ENCODE measurements around the gene PPP1CA.
"Not testable (repeated sequence)": the region's sequence is repeated elsewhere in the genome, so short reads cannot be mapped to it uniquely, and the experiment has no call there.

PPP1CA gene

DNA sequence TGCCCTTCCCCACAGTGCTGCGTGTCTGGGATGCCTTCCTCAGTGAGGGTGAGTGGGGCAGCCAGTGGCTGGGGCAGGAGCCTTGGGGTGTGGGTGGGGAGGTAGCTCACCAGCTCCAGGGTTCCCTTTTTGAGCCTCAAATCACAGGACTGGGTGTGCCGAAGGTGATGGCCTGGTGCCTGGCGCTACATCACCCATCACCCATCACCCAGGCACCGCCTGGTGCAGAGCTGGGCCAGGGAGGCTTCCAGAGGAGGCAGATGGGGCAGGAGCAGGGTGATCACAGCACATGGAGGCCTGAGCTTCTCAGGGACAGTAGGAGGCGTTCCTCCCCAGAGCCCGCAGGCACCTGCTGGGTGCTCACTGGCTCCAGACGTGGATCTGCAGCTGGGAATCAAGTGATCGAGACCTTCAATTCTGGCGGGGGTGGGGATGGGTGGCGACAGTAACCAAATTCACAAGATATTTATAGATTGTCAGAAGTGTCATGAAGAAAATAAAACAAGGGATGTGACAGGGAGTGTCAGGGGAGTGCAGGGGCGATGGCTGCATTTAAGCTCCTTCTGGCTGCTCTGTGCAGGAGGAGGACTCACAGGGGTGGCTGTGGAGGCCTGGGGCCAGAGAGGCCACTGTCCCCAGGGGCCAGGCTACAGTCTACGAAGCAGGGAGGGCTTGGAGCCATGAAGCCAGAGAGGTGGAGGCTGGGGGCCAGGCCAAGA, 5.5 kb upstream of the PPP1CA start:
- H3K27ac Mint-ChIP-seq: peak overlapping the region; percentile 93
- no peaks in the 10 kb centered on the region for H3K27me3 Mint-ChIP-seq
- H3K36me3 Mint-ChIP-seq: peaks cover 28 to 41% of the 10 kb centered on the region in 2 donors
- no peaks in the 10 kb centered on the region for H3K9me3 Mint-ChIP-seq
- H3K4me3 Mint-ChIP-seq: peak overlapping the region; percentile 8 to 70
- no peak for DNase-seq
- H3K4me1 Mint-ChIP-seq: peaks cover 72 to 92% of the 10 kb centered on the region in 2 donors
- no peak for ATAC-seq (replicated peaks)

DNA sequence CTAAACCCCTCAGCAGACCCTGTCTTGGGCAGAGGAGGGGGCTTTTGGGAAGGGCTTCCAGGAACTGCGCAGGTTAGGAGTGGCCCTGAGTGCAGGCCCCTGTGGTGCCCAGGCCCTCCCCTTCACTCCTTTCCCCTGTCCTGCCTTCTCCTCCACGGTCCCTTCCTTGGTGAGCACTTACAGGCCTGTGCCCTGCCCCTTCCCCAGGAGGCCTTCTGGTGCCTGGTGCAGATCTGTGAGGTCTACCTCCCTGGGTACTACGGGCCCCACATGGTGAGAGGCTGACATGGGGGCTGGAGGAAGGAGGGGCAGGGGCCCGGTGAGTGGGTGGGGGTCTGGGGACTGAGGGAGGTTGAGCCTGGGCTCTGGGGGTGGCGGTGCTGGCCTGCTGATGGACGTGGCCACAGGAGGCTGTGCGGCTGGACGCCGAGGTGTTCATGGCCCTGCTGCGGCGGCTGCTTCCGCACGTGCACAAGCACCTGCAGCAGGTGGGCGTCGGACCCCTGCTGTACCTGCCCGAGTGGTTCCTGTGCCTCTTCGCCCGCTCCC, 4.8 kb upstream of the PPP1CA start:
- Mint-ChIP-seq H3K36me3 (peaks cover 28 to 41% of the 10 kb centered on the region in 2 donors), H3K27ac (peak overlapping the region; percentile 86)
- no peak for ATAC-seq (replicated peaks)

DNA sequence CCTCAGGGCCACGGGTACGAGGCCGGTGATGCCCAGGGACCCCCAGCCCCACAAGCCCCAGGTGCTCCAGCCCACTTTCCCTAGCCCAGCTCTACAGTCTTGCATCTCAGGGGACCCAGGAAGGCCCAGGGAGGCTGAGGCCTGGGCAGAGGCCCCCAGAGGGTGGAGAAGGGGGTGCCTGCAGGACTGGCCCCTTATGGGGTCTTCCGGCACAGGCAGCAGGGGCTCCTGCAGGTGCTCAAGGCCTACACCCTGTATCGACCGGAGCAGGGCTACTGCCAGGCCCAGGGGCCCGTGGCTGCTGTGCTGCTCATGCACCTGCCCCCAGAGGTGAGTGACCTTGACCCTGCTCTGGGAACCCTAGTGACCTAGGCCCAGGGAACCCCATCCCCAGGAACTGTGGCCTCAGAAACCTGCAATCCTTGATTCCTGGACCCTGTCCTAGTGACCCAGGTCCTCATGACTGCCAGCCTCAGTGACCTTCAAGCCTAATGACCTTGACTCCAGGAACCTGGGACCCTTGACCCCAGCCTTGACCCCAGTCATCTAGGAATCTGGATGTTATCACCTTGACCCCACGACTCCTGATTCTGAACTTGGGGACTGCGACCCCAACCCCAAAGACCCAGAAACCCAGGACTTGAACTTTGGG, 4.2 kb upstream of the PPP1CA start:
- peak overlapping the region in 1 of 2 donors; percentile 98 for H3K4me3 Mint-ChIP-seq
- ATAC-seq (replicated peaks) (no peak), DNase-seq (no peak)
- no peaks in the 10 kb centered on the region for H3K9me3 Mint-ChIP-seq
- peaks cover 58 to 81% of the 10 kb centered on the region in 2 donors for H3K4me1 Mint-ChIP-seq
- H3K36me3 Mint-ChIP-seq: peaks cover 28 to 42% of the 10 kb centered on the region in 2 donors
- no peaks in the 10 kb centered on the region for H3K27me3 Mint-ChIP-seq
- H3K27ac Mint-ChIP-seq: peak overlapping the region; percentile 92

More for the DNA sequence above, 4.8 kb upstream of the PPP1CA start:
- DNase-seq: no peak
- H3K4me3 Mint-ChIP-seq: peak overlapping the region; percentile 46 to 70
- H3K4me1 Mint-ChIP-seq: peaks cover 65 to 85% of the 10 kb centered on the region in 2 donors
- H3K9me3 Mint-ChIP-seq: no peaks in the 10 kb centered on the region
- H3K27me3 Mint-ChIP-seq: no peaks in the 10 kb centered on the region

DNA sequence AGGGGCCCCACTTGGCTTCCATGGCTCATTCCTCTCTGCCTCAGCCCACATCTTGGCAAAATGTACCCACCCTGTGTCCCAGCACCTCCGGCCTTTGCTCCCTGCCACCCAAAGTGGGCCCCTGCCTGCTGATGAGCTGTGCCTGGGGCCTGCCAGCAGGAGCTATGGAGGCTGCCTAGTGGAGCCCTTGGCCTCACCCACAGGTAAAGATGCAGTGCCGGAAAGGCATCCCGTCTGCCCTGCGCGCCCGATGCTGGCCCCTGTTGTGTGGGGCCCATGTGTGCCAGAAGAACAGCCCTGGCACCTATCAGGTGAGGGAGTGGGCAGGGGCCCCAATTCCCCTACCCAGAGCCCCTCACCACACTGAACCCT, 3.5 kb upstream of the PPP1CA start:
- Mint-ChIP-seq H3K4me3 (peak overlapping the region; percentile 93 to 98), H3K36me3 (peaks cover 28 to 43% of the 10 kb centered on the region in 2 donors), H3K9me3 (no peaks in the 10 kb centered on the region), H3K27ac (peak overlapping the region; percentile 92), H3K4me1 (peaks cover 58 to 81% of the 10 kb centered on the region in 2 donors), H3K27me3 (no peaks in the 10 kb centered on the region)
- ATAC-seq (replicated peaks) (no peak), DNase-seq (no peak)

DNA sequence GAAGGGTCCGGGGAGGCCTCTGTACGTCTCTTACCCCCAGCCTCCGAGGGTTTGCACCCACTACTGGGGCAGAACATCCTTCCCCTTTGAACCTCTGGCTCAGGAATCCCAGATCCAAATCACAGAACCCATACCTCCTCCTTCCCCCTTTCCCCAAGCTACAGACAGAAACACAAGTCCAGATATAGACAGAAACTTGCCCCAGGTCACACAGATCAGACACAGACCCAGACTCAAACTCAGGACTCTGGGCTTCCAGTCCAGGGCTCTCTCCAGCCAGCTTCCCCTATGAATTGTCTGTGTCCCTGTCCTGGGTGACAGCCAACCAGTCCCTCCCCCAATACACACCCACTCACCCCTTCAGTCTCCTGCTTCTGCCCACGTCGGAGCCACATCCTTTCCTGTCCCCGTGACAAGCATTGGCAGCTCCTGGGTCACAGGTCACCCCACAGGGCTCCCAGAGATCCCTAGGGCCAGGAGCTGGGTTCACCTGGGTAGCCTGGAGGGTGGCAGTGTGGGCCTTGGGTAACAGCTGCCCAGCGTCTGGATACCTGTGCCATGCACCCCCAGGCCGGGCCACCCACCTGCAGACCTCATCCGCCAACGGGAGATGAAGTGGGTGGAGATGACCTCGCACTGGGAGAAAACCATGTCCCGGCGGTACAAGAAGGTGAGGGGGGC, 3.0 kb upstream of the PPP1CA start:
- H3K4me1 Mint-ChIP-seq: peaks cover 54 to 79% of the 10 kb centered on the region in 2 donors
- no peaks in the 10 kb centered on the region for H3K27me3 Mint-ChIP-seq
- H3K27ac Mint-ChIP-seq: peak overlapping the region; percentile 92
- H3K36me3 Mint-ChIP-seq: peaks cover 25 to 40% of the 10 kb centered on the region in 2 donors
- no peak for ATAC-seq (replicated peaks)
- peak overlapping the region; percentile 93 to 98 for H3K4me3 Mint-ChIP-seq
- no peaks in the 10 kb centered on the region for H3K9me3 Mint-ChIP-seq
- DNase-seq: no peak

DNA sequence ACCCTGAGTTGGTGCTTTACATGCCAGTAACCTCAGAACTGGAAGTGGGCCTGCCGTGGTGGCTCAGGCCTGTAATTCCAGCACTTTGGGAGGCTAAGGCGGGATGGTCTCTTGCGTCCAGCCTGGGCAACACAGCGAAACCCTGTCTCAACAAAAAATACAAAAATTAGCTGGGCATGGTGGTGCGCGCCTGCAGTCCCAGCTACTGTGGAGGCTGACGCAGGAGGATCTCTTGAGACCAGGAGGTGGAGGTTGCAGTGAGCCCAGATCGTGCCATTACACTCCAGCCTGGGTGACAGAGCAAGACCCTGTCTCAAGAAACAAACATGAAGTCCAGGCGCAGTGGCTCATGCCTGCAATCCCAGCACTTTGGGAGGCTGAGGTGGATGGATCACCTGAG, 1.4 kb upstream of the PPP1CA start:
- H3K36me3 Mint-ChIP-seq: peaks cover 30 to 42% of the 10 kb centered on the region in 2 donors
- H3K27me3 Mint-ChIP-seq; DNase-seq; H3K9me3 Mint-ChIP-seq; ATAC-seq (replicated peaks): not testable (repeated sequence)
- peak overlapping the region; percentile 93 to 98 for H3K4me3 Mint-ChIP-seq
- peak overlapping the region; percentile 92 for H3K27ac Mint-ChIP-seq
- H3K4me1 Mint-ChIP-seq: peaks cover 43 to 70% of the 10 kb centered on the region in 2 donors

DNA sequence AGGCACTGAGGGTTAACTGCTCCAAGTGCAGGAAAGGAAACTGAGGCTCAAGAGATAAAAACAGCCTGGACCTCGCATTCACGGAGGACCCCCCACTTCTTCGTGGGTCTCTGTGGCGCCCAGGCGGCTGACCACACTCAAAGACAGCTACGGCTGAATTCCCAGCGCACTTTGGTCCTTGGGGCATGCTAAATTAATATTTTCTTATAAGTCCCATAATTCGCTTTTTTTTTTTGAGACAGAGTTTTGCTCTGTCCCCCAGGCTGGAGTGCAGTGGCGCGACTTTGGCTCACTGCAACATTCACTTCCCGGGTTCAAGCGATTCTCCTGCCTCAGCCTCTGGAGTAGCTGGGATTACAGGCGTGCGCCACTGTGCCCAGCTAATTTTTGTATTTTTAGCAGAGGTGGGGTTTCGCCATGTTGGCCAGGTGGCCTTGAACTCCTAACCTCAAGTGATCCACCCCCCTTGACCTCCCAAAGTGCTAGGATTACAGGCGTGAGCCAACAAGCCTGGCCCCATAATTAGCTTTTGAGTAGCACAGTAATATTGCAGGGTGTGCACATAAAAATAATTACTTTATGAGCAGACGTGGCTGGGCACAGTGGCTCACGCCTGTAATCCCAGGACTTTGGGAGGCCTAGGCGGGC, 658 bp upstream of the PPP1CA start:
- Mint-ChIP-seq H3K4me1 (peaks cover 40 to 69% of the 10 kb centered on the region in 2 donors), H3K4me3 (peak overlapping the region; percentile 86 to 98), H3K27ac (peak overlapping the region; percentile 90), H3K36me3 (peaks cover 38 to 41% of the 10 kb centered on the region in 2 donors)
- not testable (repeated sequence) for DNase-seq; H3K27me3 Mint-ChIP-seq; H3K9me3 Mint-ChIP-seq; ATAC-seq (replicated peaks)

DNA sequence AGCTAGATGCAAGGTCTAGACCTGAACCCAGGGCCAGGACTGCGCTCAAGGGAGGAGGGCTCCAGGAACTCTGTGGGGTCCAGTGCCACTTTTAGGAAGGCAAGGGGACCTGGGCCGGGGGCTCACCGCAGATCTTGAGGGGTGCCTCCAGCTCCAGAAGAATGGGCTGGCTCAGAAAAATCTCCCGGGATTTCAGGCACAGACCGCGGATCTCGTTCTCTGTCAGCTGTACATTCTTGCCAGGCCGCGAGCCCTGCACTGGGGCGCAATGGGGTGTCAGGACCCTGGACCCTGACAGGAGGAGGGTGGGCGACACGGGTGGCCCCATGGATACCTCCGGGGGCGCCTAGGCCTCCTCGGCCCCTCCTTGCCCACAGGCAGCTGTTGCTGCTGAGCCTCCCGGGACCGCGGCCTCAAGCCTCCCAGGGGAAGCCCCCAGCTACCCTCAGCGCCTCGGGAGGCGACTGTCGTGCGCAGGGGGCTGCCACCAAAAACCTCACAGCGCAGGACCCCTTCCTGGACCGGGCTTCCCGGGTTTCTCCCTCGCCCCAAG, 640 bp downstream of the PPP1CA start:
- DNase-seq (no peak), ATAC-seq (replicated peaks) (peak; percentile 27 to 34)
- no peaks in the 10 kb centered on the region for H3K27me3 Mint-ChIP-seq
- peaks cover 36 to 40% of the 10 kb centered on the region in 2 donors for H3K36me3 Mint-ChIP-seq
- peak overlapping the region; percentile 86 to 98 for H3K4me3 Mint-ChIP-seq
- H3K9me3 Mint-ChIP-seq: no peaks in the 10 kb centered on the region
- peak overlapping the region; percentile 88 for H3K27ac Mint-ChIP-seq
- peaks cover 34 to 69% of the 10 kb centered on the region in 2 donors for H3K4me1 Mint-ChIP-seq

DNA sequence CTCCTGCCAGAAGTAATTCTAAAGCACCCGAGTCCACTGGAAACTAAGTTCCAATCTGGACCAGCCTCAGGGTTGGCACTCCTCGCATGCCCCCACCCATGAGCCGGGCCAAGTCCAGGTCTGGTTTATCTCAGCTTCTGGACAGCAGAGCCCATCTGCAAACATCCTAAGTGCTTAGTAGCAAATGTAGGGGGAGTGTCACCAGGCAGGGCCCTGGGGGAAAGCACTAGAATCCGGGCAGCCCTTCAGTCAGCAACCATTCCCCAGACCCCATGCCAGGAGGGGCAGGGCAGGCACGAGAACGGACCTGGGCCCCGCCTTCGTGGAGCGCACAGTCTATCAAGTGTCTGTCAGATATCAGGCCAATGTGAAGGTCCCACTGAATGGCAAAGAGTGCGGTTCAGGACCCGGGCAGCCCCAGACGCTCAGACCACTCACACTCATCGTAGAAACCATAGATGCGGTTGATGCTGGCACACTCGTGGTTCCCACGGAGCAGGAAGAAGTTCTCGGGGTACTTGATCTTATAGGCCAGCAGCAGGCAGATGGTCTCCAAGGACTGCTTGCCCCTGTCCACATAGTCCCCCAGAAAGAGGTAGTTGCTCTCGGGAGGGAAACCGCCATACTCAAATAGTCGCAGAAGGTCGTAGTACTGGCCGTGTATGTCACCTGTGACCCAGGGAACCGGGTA, 1.3 kb downstream of the PPP1CA start:
- no peaks in the 10 kb centered on the region for H3K27me3 Mint-ChIP-seq
- H3K4me3 Mint-ChIP-seq: peak overlapping the region; percentile 86 to 98
- no peaks in the 10 kb centered on the region for H3K9me3 Mint-ChIP-seq
- H3K27ac Mint-ChIP-seq: peak overlapping the region; percentile 88
- H3K36me3 Mint-ChIP-seq: peaks cover 33 to 38% of the 10 kb centered on the region in 2 donors
- peaks cover 29 to 65% of the 10 kb centered on the region in 2 donors for H3K4me1 Mint-ChIP-seq
- ATAC-seq (replicated peaks): no peak
- no peak for DNase-seq

DNA sequence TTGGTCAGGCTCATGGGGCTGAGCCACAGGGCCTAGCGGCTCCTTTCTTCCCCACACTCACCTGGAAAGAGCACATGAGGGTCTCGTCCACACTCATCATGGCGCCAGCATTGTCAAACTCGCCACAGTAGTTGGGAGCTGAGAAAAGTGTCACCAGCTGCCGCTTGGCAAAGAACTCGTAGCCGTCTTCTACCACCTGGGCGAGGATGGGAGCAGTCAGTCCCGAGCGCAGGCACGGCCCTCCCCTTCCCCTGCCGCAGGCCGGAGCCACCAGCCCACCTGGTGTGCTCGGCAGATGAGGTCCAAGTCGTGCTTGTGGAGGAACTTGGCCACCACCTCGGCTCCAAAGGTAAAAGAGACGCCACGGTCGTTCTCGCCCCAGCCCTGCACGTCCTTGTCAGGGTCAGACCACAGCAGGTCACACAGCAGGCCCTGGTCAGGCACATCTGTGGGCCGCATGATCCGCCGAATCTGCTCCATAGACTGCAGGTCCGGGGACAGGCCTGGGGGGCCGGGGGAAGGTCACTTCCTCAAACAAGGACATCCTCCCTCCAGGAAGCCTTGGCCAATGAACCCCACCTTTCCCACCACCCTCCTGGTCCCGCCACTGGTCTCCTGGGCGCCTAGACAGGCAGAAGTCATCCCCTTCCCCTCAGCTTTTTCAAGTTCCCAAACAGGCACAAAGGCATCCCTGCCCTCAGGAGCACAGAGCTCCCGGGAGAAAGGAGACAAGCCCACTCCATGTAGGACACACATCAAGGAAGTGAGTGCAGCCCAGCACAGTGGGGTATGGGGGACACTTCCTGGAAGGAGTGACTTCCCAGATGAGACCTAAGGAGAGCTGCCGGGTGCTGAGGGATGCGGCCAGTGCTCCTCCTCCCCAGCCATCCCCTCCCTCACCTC, 2.7 kb downstream of the PPP1CA start:
- H3K27ac Mint-ChIP-seq: peak overlapping the region; percentile 47
- no peak for DNase-seq
- H3K36me3 Mint-ChIP-seq: peaks cover 31 to 32% of the 10 kb centered on the region in 2 donors
- H3K9me3 Mint-ChIP-seq: no peaks in the 10 kb centered on the region
- no peaks in the 10 kb centered on the region for H3K27me3 Mint-ChIP-seq
- no peak for ATAC-seq (replicated peaks)
- H3K4me3 Mint-ChIP-seq: peak overlapping the region; percentile 17 to 33
- H3K4me1 Mint-ChIP-seq: peaks cover 22 to 51% of the 10 kb centered on the region in 2 donors

DNA sequence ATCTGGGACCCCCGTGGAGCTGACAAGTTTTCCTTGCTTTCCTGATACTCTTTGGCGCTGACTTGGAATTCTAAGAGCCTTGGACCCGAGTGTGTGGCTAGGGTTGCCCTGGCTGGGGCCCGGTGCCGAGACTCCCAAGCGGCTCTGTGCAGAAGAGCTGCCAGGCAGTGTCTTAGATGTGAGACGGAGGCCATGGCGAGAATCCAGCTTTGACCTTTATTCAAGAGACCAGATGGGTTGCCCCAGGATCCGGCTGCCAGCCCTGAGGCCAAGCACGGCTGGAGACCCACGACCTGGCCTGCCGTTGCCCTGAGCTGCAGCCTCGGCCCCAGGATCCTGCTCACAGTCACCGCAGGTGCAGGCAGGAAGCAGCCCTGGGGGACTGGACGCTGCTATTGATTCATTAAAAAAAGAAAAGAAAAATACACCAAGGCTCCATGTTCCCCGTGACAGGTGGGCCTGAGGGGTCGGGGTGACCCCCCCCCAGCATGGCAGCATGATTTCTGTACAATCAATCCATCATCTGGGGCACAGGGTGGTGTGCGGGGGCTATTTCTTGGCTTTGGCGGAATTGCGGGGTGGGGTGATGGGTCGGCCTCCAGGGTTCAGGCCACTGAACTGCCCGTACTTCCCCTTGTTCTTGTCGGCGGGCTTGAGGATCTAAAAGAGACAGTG, 3.5 kb downstream of the PPP1CA start:
- H3K9me3 Mint-ChIP-seq: no peaks in the 10 kb centered on the region
- DNase-seq: no peak
- H3K27me3 Mint-ChIP-seq: no peaks in the 10 kb centered on the region
- H3K4me1 Mint-ChIP-seq: peaks cover 25 to 51% of the 10 kb centered on the region in 2 donors
- no peak for ATAC-seq (replicated peaks)
- H3K4me3 Mint-ChIP-seq: no peak overlapping the region
- peaks cover 32 to 35% of the 10 kb centered on the region in 2 donors for H3K36me3 Mint-ChIP-seq
- H3K27ac Mint-ChIP-seq: peak overlapping the region; percentile 72

DNA sequence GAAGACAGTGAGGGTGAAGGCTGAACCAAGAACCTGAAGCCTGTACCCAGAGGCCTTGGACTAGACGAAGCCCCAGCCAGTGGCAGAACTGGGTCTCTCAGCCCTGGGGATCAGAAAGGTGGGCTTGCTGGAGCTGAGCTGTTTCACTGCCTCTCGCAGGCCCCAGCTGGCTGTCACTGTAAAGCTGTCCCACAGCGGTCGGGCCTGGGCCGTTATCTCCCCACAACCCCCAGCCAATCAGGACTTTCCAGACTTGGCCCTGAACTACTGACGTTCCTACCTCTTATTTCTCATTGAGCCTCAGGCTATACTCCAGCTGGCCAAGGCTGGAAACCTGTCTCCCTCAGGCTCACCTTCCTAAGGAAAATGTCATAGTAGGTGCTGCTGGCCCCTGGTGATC, 4.1 kb downstream of the PPP1CA start:
- H3K36me3 Mint-ChIP-seq: peaks cover 34 to 35% of the 10 kb centered on the region in 2 donors
- peak overlapping the region; percentile 72 for H3K27ac Mint-ChIP-seq
- H3K9me3 Mint-ChIP-seq: no peaks in the 10 kb centered on the region
- no peak overlapping the region for H3K4me3 Mint-ChIP-seq
- H3K4me1 Mint-ChIP-seq: peaks cover 28 to 53% of the 10 kb centered on the region in 2 donors
- no peaks in the 10 kb centered on the region for H3K27me3 Mint-ChIP-seq
- DNase-seq: no peak
- ATAC-seq (replicated peaks): no peak
